Measurements from ENCODE around the gene ZNF296.

The ZNF296 gene

DNA sequence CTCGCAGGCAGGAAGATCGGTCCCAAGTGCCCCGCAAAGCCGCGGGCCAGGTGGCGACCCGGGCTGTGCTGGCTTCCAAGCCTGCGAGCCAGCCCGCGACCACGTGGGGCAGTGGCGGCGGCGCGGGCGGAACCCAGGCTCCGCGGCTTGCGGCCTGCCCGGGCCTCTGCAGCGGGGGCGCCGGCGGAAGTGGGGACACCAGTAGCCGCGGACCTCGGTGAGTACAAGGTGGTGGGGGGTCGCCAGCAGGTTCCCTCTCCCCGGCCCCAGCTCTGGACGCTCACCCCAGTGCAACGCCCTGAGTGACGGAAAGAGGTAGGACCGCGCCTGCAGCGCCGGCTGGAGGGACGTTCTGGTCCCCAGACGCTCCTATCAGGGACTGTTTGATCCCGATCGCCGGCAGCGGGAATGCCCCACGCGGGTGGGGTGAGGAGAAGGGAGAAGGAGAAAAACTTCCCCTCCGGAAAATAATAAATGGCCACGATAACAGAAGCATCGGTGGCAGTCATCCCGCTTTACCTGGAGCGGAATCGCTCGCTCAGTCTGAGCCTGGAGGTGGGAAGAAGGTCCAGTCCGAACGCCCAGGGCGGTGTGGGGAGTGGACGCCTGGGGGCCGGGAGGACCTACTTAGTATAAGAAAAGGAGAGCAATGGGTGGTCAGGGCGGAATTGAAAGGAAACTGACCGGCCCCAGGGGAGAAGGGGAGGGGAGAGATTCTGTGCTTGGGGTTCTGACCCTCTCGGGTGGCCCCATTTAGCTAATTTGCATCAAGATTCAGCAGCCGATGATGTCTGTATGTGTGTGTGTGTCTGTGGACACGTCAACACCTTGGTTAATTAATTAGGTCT, 3.0 kb upstream of the ZNF296 start, which contains the start of gene GEMIN7:
GEMIN7 (plus strand) TSS at position 198 of the 848 bp plus-strand sequence. CDS start 10,855 bp downstream, outside the sequence.
- peak; percentile 72 for DNase-seq

DNA sequence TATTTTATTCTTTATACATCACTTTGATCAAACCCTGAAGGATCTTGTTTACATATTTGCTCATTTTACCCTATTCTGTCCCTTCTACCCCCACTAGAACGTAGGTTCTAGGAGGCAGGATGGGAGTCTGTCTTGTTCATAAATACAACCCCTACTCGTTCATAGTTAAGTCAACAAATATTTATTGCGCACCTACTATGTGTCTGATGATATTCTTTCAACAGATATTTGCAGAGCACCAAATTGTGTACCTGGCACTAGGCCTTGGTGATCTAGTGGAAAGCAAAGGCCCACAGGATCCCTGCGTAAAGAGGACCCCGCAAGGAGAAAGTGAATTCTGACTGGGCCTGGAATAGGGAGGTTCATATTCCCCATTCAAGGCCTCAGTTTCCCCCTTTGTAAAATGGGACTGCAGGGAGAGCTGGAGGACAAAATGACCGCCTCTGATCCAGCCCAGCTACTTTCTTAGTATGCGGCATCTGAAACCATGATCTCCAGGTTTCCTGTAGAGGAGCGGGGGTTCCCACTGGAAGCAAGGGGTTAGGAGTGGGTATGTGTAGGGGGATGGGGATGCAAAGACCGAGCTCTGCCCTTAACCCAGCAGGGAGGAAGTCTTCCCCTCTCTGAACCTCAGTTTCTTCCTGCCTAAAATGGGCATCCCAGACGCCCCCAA, 2.2 kb upstream of the ZNF296 start:
- DNase-seq: no peak

DNA sequence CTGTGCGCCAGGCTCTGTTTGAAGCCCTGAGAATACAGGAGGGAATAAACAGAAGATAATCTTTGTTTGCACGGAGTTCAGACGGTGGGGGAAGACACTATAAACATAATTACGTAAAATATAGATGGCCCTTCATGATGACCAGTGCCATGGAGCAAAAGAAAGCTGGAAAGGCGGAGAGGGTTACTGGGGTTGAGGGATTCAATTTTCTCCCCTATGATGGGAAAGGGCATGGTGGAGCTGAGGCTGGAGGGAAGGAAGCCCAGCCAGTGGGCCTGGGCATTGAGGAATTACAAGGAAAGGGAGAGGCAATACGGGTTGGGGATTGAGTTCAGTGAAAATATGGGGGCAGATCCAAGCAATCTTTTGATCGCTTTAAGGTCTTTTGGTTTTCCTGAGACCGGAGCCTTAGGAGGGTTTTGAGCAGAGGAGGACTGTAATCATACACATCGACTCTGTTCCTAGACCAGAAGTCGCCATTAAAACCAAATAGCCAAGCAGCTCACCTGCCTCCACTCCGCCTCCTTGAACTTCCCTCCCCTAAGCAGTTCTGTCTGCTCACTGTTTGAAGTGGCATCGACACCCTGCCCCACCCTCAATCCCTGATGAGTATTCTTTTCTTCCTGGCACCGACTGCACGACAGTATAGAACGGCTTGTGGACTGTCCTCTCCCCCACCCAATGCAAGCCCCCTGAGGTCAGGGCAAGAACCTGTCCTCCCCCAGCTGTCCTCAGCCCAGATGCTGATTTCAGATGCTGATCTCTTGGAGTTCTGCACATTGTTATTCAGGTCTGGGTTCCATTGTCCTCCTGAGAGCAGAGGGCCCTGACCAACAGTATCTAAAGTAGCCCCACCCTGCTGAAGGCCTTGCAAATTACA, 813 bp upstream of the ZNF296 start:
- DNase-seq: no peak

DNA sequence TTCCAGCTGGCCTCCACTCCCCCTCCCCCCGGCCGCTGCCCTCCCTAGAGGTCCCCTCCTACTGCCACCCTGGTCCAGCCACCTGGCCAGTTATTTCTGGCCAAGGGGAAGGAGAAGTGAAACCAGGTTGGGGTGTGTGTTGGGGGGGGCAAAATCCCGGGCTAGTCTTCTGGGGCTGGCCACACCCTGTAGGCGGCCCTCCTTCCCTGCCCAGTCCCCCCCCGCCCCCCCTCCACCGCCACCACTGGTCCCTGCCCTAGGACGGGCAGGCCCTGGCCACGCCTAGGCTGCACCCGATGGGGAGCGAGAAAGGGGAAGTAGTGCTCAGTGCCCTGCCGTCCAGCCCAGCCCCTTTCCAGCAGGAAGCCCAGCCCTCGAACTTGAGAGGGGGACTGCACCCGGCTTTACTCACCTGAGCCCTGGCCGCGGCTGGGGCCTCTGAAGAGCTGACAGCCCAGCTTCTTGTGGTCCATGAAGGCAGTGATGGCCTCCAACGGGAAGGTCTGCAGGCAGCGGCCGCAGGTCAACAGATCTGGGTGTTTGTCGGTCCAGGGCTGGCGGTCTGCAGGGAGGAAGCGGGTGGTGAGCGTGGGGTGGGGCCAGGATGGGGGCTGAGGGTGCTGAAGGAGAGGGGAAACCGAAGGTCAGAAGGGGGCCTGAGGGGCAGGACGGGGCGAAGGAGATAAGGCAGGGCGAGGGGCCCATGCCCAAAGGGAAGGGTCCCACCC, 813 bp downstream of the ZNF296 start:
- DNase-seq: no peak

DNA sequence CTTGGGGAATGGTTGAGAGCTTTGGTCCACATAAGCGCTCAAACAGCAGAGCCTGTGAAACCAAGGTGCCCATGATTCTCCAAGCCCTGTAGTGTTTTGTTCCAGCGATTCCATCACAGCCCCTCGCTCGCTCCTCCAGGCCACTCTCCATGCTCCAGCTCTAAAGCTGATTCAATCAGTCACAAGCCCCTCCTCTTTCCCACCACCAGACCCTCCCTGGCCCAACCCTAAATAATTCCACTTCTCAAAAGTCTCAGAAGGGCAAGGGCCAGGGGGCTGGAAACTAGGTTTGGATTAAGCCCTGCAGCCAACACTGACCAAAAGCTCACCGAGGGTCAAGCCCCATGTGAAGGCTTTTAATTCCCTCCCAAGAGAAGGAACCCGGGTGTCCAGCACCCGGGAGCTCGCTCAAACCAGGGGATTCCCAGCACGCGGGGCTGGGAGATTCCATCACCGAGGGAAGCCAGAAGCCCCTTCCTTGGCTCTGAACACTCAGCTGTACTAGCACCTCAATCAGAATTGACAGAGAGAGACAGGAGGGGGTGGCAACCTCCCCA, 1.5 kb downstream of the ZNF296 start:
- no peak for DNase-seq

DNA sequence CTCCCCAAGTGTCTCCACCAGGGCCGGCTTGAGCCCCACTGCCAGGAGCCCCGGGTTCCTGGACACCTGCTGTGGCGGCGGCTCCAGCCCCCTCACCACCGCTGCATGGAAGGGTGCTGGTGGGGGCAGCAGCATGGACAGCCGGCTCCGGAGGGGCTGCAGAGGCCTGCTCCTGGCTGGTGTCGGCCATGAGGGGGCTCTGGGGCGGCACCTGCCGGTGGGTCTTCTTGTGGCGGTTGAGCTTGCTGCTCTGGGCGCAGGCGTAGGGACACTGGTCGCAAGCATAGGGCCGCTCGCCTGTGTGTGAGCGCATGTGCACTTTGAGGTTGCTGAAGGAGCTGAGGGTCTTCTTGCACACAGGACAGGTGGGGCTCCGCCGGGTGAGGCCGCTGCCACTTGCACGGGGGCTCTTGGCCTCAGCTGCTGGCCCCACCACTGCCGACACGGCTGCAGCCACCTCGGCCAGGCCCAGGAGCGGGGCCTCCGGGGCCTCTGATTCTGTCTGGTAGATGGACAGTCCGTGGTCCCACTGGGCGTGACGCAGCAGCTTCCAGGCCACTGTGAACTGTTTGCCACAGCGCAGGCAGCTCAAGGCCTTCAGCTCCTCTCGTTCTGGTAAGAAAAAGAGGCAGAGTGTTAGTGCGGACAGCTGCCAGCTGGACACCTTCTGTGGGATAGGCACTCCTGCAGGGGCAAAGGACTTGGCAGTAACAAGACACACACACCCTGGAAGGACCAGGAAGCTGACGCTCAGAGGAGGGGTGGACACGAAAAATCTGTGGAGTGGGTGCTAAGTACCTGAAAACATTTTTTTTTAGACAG, 4.1 kb downstream of the ZNF296 start:
- no peak for DNase-seq

DNA sequence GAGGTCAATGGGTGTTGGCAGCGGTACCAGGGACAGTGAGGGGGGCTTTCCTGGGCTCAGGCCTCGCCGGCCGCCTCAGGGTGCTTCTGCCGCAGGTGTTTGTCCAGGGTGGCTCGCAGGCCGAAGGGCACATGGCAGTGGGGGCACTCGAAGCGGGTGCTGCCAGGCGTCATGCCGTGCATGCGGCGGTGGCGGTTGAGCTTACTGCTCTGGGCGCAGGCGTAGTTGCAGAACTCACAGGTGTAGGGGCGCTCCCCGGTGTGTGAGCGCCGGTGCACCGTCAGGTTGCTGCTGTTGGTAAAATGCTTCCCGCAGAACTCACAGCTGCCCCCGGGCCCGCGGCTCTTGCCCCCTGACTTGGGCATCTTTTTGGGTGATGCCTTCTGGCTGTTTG, 4.7 kb downstream of the ZNF296 start:
- DNase-seq: no peak

DNA sequence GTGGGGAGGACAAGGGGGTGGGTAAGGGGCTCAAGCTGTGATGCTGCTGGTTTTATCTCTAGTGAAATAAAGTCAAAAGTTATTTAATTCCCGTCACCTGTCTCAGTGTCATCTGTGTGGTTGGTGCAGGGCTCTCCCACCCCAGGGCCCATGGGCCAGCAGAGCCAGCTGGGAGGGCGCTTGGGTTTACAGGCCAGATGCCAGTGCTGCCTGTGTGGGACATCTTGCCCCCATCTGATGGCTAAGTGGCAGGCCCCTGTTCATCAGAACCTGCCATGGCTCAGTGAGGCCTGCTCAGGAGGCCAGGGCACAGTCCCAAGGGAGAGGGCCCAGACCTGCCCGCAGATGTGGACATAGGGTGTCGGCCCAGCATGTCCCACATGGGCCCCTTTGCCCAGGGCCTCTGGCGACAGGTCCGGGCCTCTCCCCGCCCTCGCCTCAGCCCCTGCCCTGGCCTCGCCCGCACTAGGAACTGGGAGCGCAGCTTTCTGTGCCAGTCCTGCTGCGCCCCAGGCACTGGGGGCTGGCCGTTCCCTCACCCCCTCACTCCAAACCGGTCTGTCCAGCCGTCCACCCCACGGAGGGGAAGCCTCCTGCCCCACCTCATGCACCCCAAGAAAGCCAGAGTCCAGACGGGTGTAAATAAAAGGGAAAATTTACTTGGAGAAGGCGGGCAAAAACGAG, 5.3 kb downstream of the ZNF296 start:
- DNase-seq: no peak

DNA sequence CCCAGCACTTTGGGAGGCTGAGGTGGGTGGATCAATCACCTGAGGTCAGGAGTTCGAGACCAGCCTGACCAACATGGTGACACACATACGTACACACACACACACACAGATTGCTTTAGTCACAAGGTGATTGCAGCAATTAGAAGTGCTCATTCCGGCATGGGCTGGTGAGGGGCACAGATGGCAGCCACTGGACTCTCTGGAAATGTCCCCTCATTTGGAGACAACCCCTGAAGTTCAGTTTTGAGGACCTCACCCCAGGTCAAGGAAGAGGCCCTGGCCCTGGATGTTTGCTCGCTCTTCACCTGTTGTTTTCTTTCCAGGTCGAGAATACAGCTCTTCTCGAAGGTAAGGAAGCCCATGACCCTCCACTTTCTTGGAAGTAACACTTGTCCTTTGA, 6.1 kb downstream of the ZNF296 start:
- no peak for DNase-seq

DNA sequence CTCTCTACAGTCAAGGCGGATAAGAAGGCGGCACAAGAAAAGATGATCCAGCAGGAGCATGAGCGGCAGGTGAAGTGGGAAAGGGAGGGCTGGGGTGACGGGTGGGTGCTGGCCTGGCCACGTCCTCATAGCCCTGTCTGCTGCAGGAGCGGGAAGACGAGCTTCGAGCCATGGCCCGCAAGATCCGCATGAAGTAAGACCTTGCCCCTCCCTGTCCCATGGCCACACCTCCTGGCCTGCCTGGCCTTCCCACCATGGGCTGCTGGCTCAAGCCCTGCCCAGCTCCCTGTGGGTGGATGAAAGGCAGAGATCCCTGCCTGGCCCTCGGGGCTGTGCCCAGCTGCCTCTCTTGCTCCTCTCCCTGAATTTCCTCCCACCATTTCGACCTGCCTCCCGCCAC, 7.2 kb downstream of the ZNF296 start:
- DNase-seq: no peak

DNA sequence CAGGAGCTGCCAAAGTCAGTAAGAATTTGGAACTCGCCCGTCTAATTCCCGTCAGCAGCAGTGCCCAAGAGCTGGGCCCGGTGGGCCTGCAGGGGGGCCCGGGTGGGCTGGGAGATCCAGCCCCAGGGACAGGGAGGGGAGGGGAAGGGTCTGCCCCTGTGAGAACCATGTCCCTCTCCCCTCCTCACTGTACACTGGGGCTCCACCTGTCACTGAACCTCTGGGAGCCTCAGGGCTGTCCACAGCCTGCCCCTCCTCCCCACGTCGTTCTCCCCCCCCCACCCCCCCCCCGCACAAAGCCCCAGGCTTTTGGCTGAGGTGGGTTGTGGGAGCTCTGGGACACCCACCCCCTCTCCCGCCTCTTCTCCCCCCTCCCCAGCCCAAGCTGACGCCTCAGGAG, 8.2 kb downstream of the ZNF296 start:
- no peak for DNase-seq

DNA sequence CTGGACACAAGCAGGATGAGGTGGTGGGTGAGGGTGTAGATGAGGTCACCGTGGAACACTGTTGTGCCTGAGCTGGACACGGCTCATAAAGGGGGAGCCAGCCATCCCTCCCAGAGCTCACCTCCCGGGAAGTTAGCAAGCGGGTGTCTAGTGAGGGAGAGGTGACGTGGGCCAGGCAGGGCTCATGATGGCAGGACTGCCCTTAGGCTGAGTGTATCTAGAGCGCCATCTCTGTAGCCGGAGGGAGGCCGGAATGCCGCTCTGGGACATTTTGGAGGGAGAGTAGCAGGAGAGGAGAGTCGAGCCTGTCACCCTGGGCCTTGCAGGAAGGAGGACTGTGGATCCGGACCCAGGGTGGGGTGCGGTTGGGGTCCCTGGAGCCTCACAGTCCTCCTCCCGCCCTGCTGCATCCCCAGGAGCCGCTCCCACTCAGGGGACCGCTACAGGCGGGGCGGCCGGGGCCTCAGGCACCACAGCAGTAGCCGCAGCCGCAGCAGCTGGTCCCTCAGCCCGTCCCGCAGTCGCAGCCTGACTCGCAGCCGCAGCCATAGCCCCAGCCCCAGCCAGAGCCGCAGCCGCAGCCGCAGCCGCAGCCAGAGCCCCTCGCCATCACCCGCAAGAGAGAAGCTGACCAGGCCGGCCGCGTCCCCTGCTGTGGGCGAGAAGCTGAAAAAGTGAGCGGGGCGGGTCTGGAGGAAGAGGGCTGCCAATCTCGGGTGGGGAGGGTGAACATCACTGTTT, 9.2 kb downstream of the ZNF296 start:
- DNase-seq: no peak

DNA sequence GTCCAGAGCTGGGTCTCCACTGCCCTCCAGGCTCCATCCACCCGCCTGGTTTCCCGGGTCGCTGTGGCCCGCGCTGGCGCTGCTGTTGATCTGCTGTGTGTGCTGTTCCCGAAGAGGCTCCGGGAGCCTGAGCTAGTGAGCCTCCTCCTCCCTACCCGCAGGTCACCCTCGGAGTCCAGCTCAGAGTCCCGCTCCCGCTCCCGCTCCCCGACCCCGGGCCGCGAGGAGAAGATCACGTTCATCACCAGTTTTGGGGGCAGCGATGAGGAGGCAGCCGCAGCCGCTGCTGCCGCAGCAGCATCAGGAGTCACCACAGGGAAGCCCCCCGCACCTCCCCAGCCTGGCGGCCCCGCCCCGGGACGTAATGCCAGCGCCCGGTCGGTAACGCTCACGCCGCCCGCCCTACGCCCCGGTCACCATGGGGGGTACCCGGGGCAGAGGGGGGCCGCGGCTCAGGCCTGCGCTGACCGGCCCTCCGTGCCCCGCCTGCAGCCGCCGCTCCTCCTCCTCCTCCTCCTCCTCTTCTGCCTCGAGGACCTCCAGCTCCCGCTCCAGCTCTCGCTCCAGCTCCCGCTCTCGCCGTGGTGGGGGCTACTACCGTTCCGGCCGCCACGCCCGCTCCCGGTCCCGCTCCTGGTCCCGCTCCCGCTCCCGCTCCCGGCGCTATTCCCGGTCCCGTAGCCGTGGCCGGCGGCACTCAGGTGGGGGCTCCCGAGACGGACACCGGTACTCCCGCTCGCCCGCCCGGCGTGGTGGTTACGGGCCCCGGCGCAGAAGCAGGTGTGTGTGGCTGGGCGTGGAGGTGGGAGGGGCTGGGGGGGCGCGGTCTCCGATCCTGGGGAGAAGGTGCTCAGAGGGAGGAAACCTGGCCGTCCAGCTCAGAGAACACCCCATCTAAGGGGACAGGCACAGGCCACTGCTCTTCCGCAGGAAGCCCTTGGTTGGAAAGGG, 12.2 kb downstream of the ZNF296 start:
- DNase-seq: no peak

DNA sequence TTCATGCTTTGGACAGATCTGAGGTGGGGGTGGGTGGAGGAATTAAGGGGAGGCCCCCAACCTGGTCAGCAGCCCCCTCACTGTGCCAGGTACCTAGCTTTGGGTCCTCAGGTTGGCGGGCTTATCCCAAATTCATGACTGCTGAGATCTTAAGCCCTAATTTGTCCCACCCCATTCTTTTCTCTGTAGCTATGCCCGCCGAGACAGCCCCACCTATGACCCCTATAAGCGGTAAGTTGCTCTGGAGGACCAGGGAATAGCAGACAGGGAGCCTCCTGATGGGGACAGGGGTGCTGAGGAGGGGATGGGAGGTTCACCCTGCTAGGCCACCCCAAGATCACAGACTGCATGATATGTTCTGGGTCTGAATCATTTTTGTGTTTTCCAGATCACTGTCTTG, 14.3 kb downstream of the ZNF296 start:
- DNase-seq: no peak

DNA sequence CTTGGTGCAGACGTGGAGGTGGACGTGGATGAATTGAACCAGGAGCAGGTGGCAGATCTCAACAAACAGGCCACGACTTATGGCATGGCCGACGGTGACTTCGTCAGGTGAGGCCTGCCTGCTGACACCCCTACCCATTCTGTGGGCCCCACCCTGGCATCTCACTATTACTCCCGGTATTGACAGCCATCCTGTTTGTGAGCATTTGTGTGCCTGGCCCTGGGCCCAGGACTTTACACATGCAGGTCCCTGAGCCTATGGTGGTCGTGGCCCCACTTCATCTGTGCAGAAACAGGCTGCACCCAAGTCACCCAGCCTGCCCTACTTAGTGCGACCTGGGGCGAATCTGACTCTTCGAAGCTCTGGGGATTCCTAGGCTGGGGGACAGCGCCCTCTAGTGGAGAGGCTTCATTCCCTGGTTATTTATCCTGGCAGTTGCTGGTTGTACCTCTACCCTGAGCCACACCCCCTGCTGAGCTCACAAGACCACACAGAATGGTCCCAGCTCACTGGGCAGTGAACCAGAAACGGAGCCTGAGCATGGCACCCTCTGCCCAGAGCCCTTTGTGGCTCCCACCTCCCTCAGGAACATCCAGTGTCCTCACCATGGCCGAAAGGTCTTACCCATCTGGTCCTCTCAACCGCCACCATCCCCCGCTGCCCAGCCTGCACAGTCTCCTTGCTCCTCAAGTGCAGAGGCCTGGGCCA, 16.9 kb downstream of the ZNF296 start:
- DNase-seq: peak; percentile 60

DNA sequence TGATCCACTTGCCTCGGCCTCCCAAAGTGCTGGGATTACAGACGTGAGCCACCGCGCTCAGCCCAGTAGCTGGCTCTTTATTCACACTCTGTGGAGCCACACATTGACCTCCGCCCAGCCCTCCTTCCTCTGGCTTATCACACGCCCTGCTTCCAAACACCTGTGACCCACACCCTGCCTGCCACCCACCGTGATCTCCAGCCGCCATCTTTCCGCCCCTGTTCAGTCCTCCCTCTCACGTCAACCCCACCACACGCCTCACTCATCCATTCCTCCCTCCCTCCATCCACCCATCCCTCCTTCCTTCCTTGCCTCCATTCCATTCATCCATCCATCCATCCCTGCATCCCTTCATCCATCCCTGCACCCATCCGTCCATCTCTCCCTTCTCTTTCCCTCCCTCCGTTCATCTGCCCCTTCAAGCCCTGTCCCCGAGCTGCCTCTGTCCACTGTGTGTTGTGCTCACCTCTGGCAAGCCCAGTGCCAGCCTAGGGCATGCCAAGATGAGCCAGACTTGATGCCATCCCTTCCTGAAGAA, 17.6 kb downstream of the ZNF296 start:
- DNase-seq: no peak

DNA sequence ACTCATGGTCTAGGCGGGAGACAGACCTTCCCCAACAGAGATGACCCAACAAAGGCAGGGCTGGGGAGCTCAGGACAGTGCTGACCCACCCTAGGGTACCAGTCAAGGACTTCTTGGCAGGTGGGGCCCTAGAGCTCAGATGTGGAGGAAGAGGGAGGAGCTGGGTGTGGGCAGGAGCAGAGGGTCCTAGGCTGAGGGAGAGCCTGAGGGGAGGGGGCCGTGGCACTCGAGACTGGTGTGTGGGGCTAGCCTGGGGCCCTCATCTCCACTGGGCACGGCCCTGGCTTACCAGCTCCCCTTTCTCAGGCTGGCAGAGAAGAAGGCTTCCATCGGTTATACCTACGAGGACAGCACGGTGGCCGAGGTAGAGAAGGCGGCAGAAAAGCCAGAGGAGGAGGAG, 18.8 kb downstream of the ZNF296 start:
- no peak for DNase-seq

DNA sequence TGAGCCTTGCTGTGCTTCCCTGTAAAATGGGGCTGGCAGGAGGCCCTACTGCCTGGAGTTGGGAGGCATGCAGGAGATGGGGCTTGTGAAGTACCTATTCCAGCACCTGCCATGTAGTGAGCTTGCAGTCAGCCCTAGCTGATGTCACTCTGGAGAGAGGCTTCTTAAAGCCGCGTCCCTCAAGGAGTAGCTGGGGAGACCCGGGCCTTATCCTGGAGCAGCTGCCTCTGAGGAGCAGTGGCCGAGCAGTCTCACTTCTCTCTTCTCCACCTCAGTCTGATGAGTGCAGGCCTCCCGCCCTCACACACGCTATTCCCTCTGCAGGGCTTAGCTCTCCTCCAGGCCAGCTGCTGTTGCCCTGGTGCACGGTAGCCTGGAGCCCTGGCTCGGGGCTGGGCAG, 19.4 kb downstream of the ZNF296 start:
- DNase-seq: no peak
